ENCODE measurements around the gene VPS8.

DNA sequence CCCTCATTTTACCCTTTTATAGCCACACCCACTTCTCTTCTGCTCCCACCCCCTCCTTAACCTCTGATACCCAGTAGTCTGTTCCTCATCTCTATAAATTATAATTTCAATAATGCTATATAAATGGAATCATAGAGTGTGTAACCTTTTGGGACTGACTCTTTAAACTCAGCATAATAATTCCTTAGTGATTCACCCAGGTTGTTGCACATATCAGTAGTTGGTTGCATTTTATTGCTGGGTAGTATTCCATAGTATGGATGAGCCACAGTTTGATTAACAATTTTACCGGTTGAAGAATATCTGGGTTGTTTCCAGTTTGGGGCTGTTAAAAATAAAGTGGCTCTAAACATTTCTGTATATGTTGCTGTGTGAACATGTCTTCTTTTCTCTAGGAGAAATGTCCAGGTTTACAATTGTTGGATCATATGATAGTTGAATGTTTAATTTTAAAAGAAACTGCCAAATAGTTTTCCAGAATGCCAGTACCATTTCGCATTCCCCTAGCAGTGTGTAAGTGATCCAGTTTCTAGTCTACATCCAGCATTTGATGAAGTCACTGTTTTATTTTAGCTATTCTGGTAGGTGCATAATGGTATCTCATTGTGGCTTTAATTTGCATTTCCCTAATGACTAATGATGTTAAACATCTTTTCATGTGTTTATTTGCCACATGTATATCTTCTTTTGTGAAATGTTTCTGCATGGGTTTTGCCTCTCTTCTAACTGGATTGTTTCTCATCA, 68.5 kb downstream of the VPS8 start:
- TF ChIP-seq, protein P1, sequence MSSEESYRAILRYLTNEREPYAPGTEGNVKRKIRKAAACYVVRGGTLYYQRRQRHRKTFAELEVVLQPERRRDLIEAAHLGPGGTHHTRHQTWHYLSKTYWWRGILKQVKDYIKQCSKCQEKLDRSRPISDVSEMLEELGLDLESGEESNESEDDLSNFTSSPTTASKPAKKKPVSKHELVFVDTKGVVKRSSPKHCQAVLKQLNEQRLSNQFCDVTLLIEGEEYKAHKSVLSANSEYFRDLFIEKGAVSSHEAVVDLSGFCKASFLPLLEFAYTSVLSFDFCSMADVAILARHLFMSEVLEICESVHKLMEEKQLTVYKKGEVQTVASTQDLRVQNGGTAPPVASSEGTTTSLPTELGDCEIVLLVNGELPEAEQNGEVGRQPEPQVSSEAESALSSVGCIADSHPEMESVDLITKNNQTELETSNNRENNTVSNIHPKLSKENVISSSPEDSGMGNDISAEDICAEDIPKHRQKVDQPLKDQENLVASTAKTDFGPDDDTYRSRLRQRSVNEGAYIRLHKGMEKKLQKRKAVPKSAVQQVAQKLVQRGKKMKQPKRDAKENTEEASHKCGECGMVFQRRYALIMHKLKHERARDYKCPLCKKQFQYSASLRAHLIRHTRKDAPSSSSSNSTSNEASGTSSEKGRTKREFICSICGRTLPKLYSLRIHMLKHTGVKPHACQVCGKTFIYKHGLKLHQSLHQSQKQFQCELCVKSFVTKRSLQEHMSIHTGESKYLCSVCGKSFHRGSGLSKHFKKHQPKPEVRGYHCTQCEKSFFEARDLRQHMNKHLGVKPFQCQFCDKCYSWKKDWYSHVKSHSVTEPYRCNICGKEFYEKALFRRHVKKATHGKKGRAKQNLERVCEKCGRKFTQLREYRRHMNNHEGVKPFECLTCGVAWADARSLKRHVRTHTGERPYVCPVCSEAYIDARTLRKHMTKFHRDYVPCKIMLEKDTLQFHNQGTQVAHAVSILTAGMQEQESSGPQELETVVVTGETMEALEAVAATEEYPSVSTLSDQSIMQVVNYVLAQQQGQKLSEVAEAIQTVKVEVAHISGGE (tag by site-specific recombination; conservative IDR thresholded peaks at IDR 0.05; ENCODE audit: low read depth): no peak
- TF ChIP-seq, protein P2, sequence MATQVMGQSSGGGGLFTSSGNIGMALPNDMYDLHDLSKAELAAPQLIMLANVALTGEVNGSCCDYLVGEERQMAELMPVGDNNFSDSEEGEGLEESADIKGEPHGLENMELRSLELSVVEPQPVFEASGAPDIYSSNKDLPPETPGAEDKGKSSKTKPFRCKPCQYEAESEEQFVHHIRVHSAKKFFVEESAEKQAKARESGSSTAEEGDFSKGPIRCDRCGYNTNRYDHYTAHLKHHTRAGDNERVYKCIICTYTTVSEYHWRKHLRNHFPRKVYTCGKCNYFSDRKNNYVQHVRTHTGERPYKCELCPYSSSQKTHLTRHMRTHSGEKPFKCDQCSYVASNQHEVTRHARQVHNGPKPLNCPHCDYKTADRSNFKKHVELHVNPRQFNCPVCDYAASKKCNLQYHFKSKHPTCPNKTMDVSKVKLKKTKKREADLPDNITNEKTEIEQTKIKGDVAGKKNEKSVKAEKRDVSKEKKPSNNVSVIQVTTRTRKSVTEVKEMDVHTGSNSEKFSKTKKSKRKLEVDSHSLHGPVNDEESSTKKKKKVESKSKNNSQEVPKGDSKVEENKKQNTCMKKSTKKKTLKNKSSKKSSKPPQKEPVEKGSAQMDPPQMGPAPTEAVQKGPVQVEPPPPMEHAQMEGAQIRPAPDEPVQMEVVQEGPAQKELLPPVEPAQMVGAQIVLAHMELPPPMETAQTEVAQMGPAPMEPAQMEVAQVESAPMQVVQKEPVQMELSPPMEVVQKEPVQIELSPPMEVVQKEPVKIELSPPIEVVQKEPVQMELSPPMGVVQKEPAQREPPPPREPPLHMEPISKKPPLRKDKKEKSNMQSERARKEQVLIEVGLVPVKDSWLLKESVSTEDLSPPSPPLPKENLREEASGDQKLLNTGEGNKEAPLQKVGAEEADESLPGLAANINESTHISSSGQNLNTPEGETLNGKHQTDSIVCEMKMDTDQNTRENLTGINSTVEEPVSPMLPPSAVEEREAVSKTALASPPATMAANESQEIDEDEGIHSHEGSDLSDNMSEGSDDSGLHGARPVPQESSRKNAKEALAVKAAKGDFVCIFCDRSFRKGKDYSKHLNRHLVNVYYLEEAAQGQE (tag by site-specific recombination; IDR thresholded peaks at IDR 0.05): no peak
- TF ChIP-seq, protein P3, sequence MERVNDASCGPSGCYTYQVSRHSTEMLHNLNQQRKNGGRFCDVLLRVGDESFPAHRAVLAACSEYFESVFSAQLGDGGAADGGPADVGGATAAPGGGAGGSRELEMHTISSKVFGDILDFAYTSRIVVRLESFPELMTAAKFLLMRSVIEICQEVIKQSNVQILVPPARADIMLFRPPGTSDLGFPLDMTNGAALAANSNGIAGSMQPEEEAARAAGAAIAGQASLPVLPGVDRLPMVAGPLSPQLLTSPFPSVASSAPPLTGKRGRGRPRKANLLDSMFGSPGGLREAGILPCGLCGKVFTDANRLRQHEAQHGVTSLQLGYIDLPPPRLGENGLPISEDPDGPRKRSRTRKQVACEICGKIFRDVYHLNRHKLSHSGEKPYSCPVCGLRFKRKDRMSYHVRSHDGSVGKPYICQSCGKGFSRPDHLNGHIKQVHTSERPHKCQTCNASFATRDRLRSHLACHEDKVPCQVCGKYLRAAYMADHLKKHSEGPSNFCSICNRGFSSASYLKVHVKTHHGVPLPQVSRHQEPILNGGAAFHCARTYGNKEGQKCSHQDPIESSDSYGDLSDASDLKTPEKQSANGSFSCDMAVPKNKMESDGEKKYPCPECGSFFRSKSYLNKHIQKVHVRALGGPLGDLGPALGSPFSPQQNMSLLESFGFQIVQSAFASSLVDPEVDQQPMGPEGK (tag by site-specific recombination; IDR thresholded peaks at IDR 0.05): no peak
- no peak for TF ChIP-seq ZNF184 (tag by site-specific recombination; IDR thresholded peaks at IDR 0.05)

Measured in HEK293 (cell line).